Measurements from ENCODE around the gene MAP3K10.

The MAP3K10 gene

GRCh38 chr19:40174092-40174491, 17.1 kb upstream of the MAP3K10 start:
- DNase-seq (ENCODE audit: low spot score): no peak

GRCh38 chr19:40175820-40176219, 15.4 kb upstream of the MAP3K10 start:
- DNase-seq (ENCODE audit: low spot score): no peak

- no peak for DNase-seq (ENCODE audit: low spot score)
Observed at GRCh38 chr19:40177286-40178070, 13.7 kb upstream of the MAP3K10 start.

GRCh38 chr19:40178756-40179155, 12.5 kb upstream of the MAP3K10 start:
- DNase-seq (ENCODE audit: low spot score): no peak

GRCh38 chr19:40184273-40184672, 7.0 kb upstream of the MAP3K10 start:
- no peak for DNase-seq (ENCODE audit: low spot score)

- peak; percentile 85 for DNase-seq (ENCODE audit: low spot score)
Observed at GRCh38 chr19:40191836-40192646, 815 bp downstream of the MAP3K10 start.

- no peak for DNase-seq (ENCODE audit: low spot score)
Observed at GRCh38 chr19:40192758-40193586, 1.7 kb downstream of the MAP3K10 start.

GRCh38 chr19:40193587-40193849, 2.3 kb downstream of the MAP3K10 start:
- DNase-seq (ENCODE audit: low spot score): no peak

- no peak for DNase-seq (ENCODE audit: low spot score)
Observed at GRCh38 chr19:40198272-40198990, 7.2 kb downstream of the MAP3K10 start.

- no peak for DNase-seq (ENCODE audit: low spot score)
Observed at GRCh38 chr19:40200341-40201099, 9.3 kb downstream of the MAP3K10 start.

GRCh38 chr19:40204381-40204780, 13.2 kb downstream of the MAP3K10 start:
- DNase-seq (ENCODE audit: low spot score): no peak

GRCh38 chr19:40205760-40206159, 14.5 kb downstream of the MAP3K10 start:
- no peak for DNase-seq (ENCODE audit: low spot score)

- DNase-seq (ENCODE audit: low spot score): no peak
Observed at GRCh38 chr19:40208602-40209001, 17.4 kb downstream of the MAP3K10 start.

GRCh38 chr19:40210889-40211288, 19.7 kb downstream of the MAP3K10 start:
- DNase-seq (ENCODE audit: low spot score): no peak

- DNase-seq (ENCODE audit: low spot score): no peak
Observed at GRCh38 chr19:40213251-40213829, 22.1 kb downstream of the MAP3K10 start.

- no peak for DNase-seq (ENCODE audit: low spot score)
Observed at GRCh38 chr19:40213882-40214570, 22.8 kb downstream of the MAP3K10 start.

GRCh38 chr19:40214936-40215335, 23.7 kb downstream of the MAP3K10 start:
- DNase-seq (ENCODE audit: low spot score): no peak

- no peak for DNase-seq (ENCODE audit: low spot score)
Observed at GRCh38 chr19:40216013-40216776, 25.0 kb downstream of the MAP3K10 start.

- no peak for DNase-seq (ENCODE audit: low spot score)
Observed at GRCh38 chr19:40216777-40217026, 25.5 kb downstream of the MAP3K10 start.
